IMR-90 (cell line): ENCODE measurements around the gene PPP1R14B. TPM values are rescaled to one million over a fixed set of nuclear protein-coding genes. Genes with fewer than 3 reads are reported as not detected.
A peak's percentile ranks its signal among the peaks of the same experiment; 100 is the strongest.

ENCODE experiments used
- CEBPB ChIP-seq: IDR thresholded peaks from 2 replicates; pipeline ENCODE4 v1.6.1; 2012; ENCODE audit warnings: low read depth, low read length, improper control_type of control experiment
- MAZ ChIP-seq: IDR thresholded peaks from 2 replicates; pipeline ENCODE4 v1.6.1; 2012; ENCODE audit warnings: low read depth, mild to moderate bottlenecking, low read length, improper control_type of control experiment, moderate library complexity, borderline replicate concordance
- MXI1 ChIP-seq: IDR thresholded peaks from 2 replicates; pipeline ENCODE4 v1.6.1; 2012; ENCODE audit warnings: low read depth, mild to moderate bottlenecking, low read length, moderate library complexity, borderline replicate concordance
- POLR2A ChIP-seq: IDR thresholded peaks from 2 replicates; pipeline ENCODE4 v1.6.1; 2012; ENCODE audit warnings: mild to moderate bottlenecking, low read depth, low read length
- RAD21 ChIP-seq: IDR thresholded peaks from 2 replicates; pipeline ENCODE4 v1.6.1; 2012; ENCODE audit warnings: low read length, improper control_type of control experiment
- SMC3 ChIP-seq: fragments of 150-350 bp; IDR thresholded peaks from 2 replicates; pipeline ENCODE4 v1.6.1; 2016; ENCODE audit warnings: low read depth, mild to moderate bottlenecking, antibody characterized with exemption, low read length, moderate library complexity
- polyA plus RNA-seq, 3 experiments: library from polyadenylated mRNA; depleted of rRNA; stranded (reverse); fragments of >200 nt; gene quantifications; 2 replicates each; pipeline ENCODE4 v1.2.3, GENCODE V29; 2012; ENCODE audit warnings: low replicate concordance in 1 of 3
- total RNA-seq: library from RNA; depleted of rRNA; stranded (reverse); fragments of >200 nt; gene quantifications from 2 replicates; pipeline ENCODE4 v1.2.3, GENCODE V29; 2012
- TF ChIP-seq, protein P1 (sequence below): fragments of 150-350 bp; IDR thresholded peaks from 2 replicates; pipeline ENCODE4 v1.6.1; 2016; ENCODE audit warnings: low read depth, mild to moderate bottlenecking, low read length, moderate library complexity, borderline replicate concordance

The PPP1R14B gene
- total and polyA plus RNA-seq, 2 of the 4 experiments (the other 2 are of a cell fraction), result 176 to 257 TPM

DNA sequence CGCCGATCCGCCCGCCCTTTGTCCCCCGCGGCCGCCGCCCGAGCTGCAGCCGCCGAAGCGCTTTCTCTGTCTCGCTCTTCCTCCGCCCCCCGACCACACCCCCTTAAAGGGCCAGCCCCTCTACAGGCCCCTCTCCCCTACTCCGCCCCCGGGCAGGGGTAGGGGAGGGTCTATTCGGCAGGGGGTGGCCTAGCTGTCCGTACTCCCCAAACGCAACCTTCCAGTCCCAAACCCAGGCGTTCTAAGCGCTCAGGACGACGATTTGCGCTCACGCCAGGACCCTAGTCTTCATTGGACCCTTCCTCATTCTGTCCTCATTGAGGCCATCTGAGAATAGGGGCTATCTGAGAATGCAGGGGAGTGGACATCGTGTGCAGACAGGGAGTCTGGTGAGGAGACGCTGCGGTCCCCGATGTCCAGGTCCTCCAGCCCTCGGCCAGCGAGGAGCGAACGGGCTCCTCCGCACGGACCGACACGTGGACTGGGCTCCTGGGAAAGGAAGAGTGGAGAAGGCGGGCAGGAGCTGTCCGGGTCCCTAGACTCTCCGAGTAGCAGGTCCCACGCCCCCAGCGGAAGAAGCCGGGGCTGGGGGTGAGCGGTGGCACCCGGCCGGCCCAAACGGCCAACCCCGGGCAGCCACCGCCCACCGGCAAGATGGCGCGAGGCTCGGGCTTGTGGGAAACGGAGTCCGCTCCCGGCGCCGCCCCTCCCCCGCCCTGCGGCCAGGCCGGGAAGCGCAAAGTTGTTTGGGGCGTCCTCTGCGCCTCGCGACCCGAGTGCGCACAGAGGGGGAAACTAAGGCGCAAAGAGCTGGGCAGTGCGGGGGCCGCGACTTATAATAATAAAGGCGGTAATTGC lies at the start of gene PPP1R14B (continued):
- TF ChIP-seq, protein P1, sequence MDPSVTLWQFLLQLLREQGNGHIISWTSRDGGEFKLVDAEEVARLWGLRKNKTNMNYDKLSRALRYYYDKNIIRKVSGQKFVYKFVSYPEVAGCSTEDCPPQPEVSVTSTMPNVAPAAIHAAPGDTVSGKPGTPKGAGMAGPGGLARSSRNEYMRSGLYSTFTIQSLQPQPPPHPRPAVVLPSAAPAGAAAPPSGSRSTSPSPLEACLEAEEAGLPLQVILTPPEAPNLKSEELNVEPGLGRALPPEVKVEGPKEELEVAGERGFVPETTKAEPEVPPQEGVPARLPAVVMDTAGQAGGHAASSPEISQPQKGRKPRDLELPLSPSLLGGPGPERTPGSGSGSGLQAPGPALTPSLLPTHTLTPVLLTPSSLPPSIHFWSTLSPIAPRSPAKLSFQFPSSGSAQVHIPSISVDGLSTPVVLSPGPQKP, result no peak
- TF ChIP-seq MXI1 (peak; percentile 93), CEBPB (no peak), SMC3 (no peak), RAD21 (no peak), MAZ (peak; percentile 60; the same call in 1 of the 2 replicates), POLR2A (peak; percentile 72; the same call in 1 of the 2 replicates)
